Gastrocnemius medialis (tissue), 4 donors: ENCODE data around the gene SIAH3. TPM values are rescaled to one million over a fixed set of nuclear protein-coding genes. Genes with fewer than 3 reads are reported as not detected.
A peak's percentile ranks its signal among the peaks of the same experiment; 100 is the strongest.

Experiments
- ATAC-seq, 2 donors: fragments of 150-250 bp; one replicate each; pipeline ENCODE4 v1.9.1; 2016
- DNase-seq, 2 donors: peaks; one replicate each; pipeline ENCODE4 v3.0.0-alpha.2; 2019
- H3K27ac ChIP-seq, 4 donors: fragments of 200-600 bp; sonication (generic); 1 replicate in 1 of 4; 2 replicates in 3 of 4; pipeline ENCODE4 v1.5.1; 2016 to 2018; ENCODE audit warnings: mild to moderate bottlenecking in 2 of 4, moderate library complexity in 1 of 4
- H3K27me3 ChIP-seq, 3 donors: fragments of 200-600 bp; sonication (generic) in 2 of 3; 1 replicate in 1 of 3; 2 replicates in 2 of 3; pipeline versions ENCODE4 v1.5.1 to v1.6.0; 2016 to 2019; ENCODE audit warnings: mild to moderate bottlenecking in 1 of 3, moderate library complexity in 1 of 3
- H3K36me3 ChIP-seq, 2 donors: fragments of 200-600 bp; sonication (generic) in 1 of 2; one replicate each; pipeline ENCODE4 v1.5.1; 2017 to 2018
- H3K4me1 ChIP-seq, 2 donors: fragments of 200-600 bp; sonication (generic) in 1 of 2; one replicate each; pipeline ENCODE4 v1.5.1; 2016 to 2017; ENCODE audit warnings: mild to moderate bottlenecking in 2 of 2
- H3K4me3 ChIP-seq, 4 donors: fragments of 200-600 bp; sonication (generic) in 3 of 4; 1 replicate in 1 of 4; 2 replicates in 3 of 4; pipeline ENCODE4 v1.5.1; 2016 to 2019; ENCODE audit warnings: mild to moderate bottlenecking in 2 of 4
- H3K9me3 ChIP-seq, 3 donors: fragments of 200-600 bp; sonication (generic) in 2 of 3; 1 replicate in 1 of 3; 2 replicates in 2 of 3; pipeline ENCODE4 v1.5.1; 2016 to 2019
- CTCF ChIP-seq, 5 experiments: fragments of 450-650 bp in 3 of 5; fragments of 200-600 bp in 2 of 5; sonication (generic) in 2 of 5; IDR thresholded peaks in 4 of 5; conservative IDR thresholded peaks in 1 of 5; 1 replicate in 4 of 5; 2 replicates in 1 of 5; pipeline ENCODE4 v1.5.1; 2016 to 2019; ENCODE audit warnings: antibody characterized with exemption in 5 of 5, mild to moderate bottlenecking in 3 of 5, moderate library complexity in 3 of 5
- POLR2A ChIP-seq, 2 donors: fragments of 450-650 bp; IDR thresholded peaks; one replicate each; pipeline ENCODE4 v1.6.1; 2017; ENCODE audit warnings: antibody characterized with exemption in 2 of 2, mild to moderate bottlenecking in 2 of 2, moderate library complexity in 2 of 2
- in situ Hi-C, 4 donors: fragments of 200-750 bp; cut with MboI; loops; one replicate each; pipeline versions ENCODE4 v1.15.0 to v1.8.0; 2017; ENCODE audit warnings: low sequenced_read_pairs in 4 of 4
- intact Hi-C: fragments of 100-400 bp; cut with DNase I; formaldehyde crosslinking; loops from one replicate; pipeline ENCODE4 v1.15.1; 2023; ENCODE audit warnings: low total_unique reads
- total RNA-seq, 4 donors: library from RNA; depleted of rRNA; stranded (reverse); fragments of >200 nt; gene quantifications; one replicate each; pipeline versions ENCODE4 v1.1.0 to v1.2.3, GENCODE V29; 2016

Gene SIAH3
- total RNA-seq, 4 donors from 2014 or later = not detected

GRCh38 chr13:45782327-45783045, 69.1 kb downstream of the SIAH3 start:
- H3K27me3 ChIP-seq = no peaks in the 10 kb centered on the region
- in situ Hi-C loops = no loop called here
- intact Hi-C loops = no loop called here
- no peaks in the 10 kb centered on the region for H3K36me3 ChIP-seq
- no peak overlapping the region for H3K4me3 ChIP-seq
- H3K4me1 ChIP-seq = peaks cover 18 to 23% of the 10 kb centered on the region in 2 donors
- no peaks in the 10 kb centered on the region for H3K9me3 ChIP-seq
- ATAC-seq (no peak), DNase-seq (no peak)
- TF ChIP-seq POLR2A (IDR thresholded peaks at IDR 0.05) = no peak
- TF ChIP-seq CTCF (IDR thresholded peaks at IDR 0.05 in 4 of 5, conservative IDR thresholded peaks at IDR 0.05 in 1 of 5) = no peak
- H3K27ac ChIP-seq = peak overlapping the region in 1 of 4 donors; percentile 50

- peaks cover 18 to 23% of the 10 kb centered on the region in 2 donors for H3K4me1 ChIP-seq
- no peaks in the 10 kb centered on the region for H3K36me3 ChIP-seq
- no peaks in the 10 kb centered on the region for H3K27me3 ChIP-seq
- H3K9me3 ChIP-seq = no peaks in the 10 kb centered on the region
- DNase-seq (peak in 1 of 2 donors; percentile 31), ATAC-seq (peak; percentile 36 to 72)
- peak overlapping the region; percentile 12 to 62 (median 56) for H3K27ac ChIP-seq
- peak overlapping the region in 3 of 4 donors; percentile 2 to 24 (median 22) for H3K4me3 ChIP-seq
- intact Hi-C loops (no loop called here), in situ Hi-C loops (no loop called here)
- TF ChIP-seq CTCF (IDR thresholded peaks at IDR 0.05 in 4 of 5, conservative IDR thresholded peaks at IDR 0.05 in 1 of 5) = no peak
- TF ChIP-seq POLR2A (IDR thresholded peaks at IDR 0.05) = no peak
Measured at GRCh38 chr13:45781553-45782326, 69.8 kb downstream of the SIAH3 start.

- peaks cover 18 to 23% of the 10 kb centered on the region in 2 donors for H3K4me1 ChIP-seq
- DNase-seq (no peak), ATAC-seq (no peak)
- H3K4me3 ChIP-seq = no peak overlapping the region
- no peaks in the 10 kb centered on the region for H3K27me3 ChIP-seq
- TF ChIP-seq CTCF (IDR thresholded peaks at IDR 0.05 in 4 of 5, conservative IDR thresholded peaks at IDR 0.05 in 1 of 5) = no peak
- no peak for TF ChIP-seq POLR2A (IDR thresholded peaks at IDR 0.05)
- in situ Hi-C loops (no loop called here), intact Hi-C loops (no loop called here)
- H3K9me3 ChIP-seq = no peaks in the 10 kb centered on the region
- no peak overlapping the region for H3K27ac ChIP-seq
- no peaks in the 10 kb centered on the region for H3K36me3 ChIP-seq
Measured at GRCh38 chr13:45779901-45780300, 71.7 kb downstream of the SIAH3 start.

- Histone ChIP-seq H3K36me3 (no peaks in the 10 kb centered on the region), H3K27ac (no peak overlapping the region), H3K27me3 (no peaks in the 10 kb centered on the region), H3K4me1 (peaks cover 18 to 23% of the 10 kb centered on the region in 2 donors), H3K9me3 (no peaks in the 10 kb centered on the region), H3K4me3 (no peak overlapping the region)
- TF ChIP-seq CTCF (IDR thresholded peaks at IDR 0.05 in 4 of 5, conservative IDR thresholded peaks at IDR 0.05 in 1 of 5) (no peak), POLR2A (IDR thresholded peaks at IDR 0.05) (no peak)
- DNase-seq = no peak
- in situ Hi-C loops = no loop called here
- intact Hi-C loops = no loop called here
- no peak for ATAC-seq
Measured at GRCh38 chr13:45778882-45779281, 72.7 kb downstream of the SIAH3 start.
